Measurements from ENCODE around the gene ZFAND3.

GRCh38 chr6:38020593-38020992 is 201.1 kb downstream of the ZFAND3 start:
- TF ChIP-seq CTCF (IDR thresholded peaks at IDR 0.05) (no peak), POLR2A (IDR thresholded peaks at IDR 0.05) (no peak)

Measured in testis (tissue), 2 donors.